Muscle layer of colon (tissue), 2 donors: ENCODE measurements around the gene CADPS2.

ENCODE experiments used
- H3K27ac ChIP-seq: one replicate; pipeline ENCODE4 v1.7.0; 2013; ENCODE audit warnings: low read depth, mild to moderate bottlenecking, low read length, moderate library complexity
- H3K27me3 ChIP-seq, 2 donors: one replicate each; pipeline ENCODE4 v1.7.0; 2013; ENCODE audit warnings: low read length in 2 of 2, mild to moderate bottlenecking in 2 of 2; ENCODE audit not compliant: insufficient read depth in 2 of 2, control insufficient read depth in 1 of 2
- H3K36me3 ChIP-seq: one replicate; pipeline ENCODE4 v1.7.0; 2013; ENCODE audit warnings: mild to moderate bottlenecking, low read length; ENCODE audit not compliant: insufficient read depth
- H3K4me1 ChIP-seq: one replicate; pipeline ENCODE4 v1.7.0; 2013; ENCODE audit warnings: mild to moderate bottlenecking, low read length; ENCODE audit not compliant: insufficient read depth
- H3K4me3 ChIP-seq, 2 donors: one replicate each; pipeline ENCODE4 v1.7.0; 2013; ENCODE audit warnings: low read length in 2 of 2, low read depth in 1 of 2, mild to moderate bottlenecking in 1 of 2, moderate library complexity in 1 of 2
- H3K9ac ChIP-seq: one replicate; pipeline ENCODE4 v1.7.0; 2013; ENCODE audit warnings: low read length
- H3K9me3 ChIP-seq: one replicate; pipeline ENCODE4 v1.7.0; 2013; ENCODE audit warnings: mild to moderate bottlenecking, low read length
- donor health status: abdominal sarcoma.
- donor health status: Adenocarcinoma of cecum.

Gene CADPS2

GRCh38 chr7:122738947-122739346 lies 147.3 kb downstream of the CADPS2 start:
- Histone ChIP-seq H3K9ac (no peak overlapping the region), H3K4me3 (no peak overlapping the region), H3K36me3 (no peaks in the 10 kb centered on the region), H3K4me1 (no peaks in the 10 kb centered on the region), H3K27ac (no peak overlapping the region), H3K27me3 (no peaks in the 10 kb centered on the region), H3K9me3 (no peaks in the 10 kb centered on the region)

GRCh38 chr7:122736183-122736582 lies 150.1 kb downstream of the CADPS2 start:
- H3K9ac ChIP-seq = no peak overlapping the region
- no peaks in the 10 kb centered on the region for H3K36me3 ChIP-seq
- H3K27me3 ChIP-seq = no peaks in the 10 kb centered on the region
- no peak overlapping the region for H3K27ac ChIP-seq
- H3K9me3 ChIP-seq = no peaks in the 10 kb centered on the region
- no peaks in the 10 kb centered on the region for H3K4me1 ChIP-seq
- H3K4me3 ChIP-seq = no peak overlapping the region

DNA sequence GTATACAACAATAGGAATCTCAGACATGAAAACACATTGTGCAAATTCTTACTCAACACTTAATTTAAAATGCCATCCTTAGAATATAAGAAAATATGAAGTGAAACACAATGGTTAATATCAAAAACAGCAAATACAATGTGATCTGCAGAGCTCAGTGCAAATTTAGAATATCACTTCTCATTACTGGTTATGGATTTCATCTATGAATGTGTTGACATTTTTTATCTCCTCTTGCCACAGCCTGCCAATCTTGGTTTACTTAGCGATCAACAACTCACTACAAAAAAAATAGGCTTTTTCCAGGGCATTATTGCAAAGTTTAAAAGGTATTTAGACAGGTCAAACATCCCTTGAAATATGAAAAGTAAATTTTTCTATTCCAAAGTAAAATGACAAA lies 158.5 kb downstream of the CADPS2 start:
- Histone ChIP-seq H3K27me3 (no peaks in the 10 kb centered on the region), H3K27ac (no peak overlapping the region), H3K9me3 (no peaks in the 10 kb centered on the region), H3K36me3 (no peaks in the 10 kb centered on the region), H3K4me1 (no peaks in the 10 kb centered on the region), H3K4me3 (no peak overlapping the region), H3K9ac (no peak overlapping the region)

DNA sequence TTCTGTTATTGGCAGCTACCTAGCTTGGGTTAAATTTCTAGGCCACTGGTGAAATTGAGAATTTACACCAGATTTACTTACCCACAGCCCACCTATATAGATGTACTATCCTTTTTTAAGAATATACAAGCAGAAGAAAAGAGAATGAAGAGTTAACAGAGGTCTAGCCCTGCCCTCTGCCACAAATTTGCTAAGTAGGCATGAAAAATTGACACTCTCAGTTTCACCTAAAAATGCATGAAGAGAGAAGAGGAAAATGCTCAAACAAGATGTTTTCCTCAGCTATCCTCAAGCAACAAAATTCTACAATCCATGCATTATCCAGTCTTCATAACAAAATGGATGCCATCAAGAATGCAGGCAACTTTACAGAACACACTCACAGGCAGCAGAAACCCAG lies 158.9 kb downstream of the CADPS2 start:
- Histone ChIP-seq H3K9ac (no peak overlapping the region), H3K36me3 (no peaks in the 10 kb centered on the region), H3K27ac (no peak overlapping the region), H3K9me3 (no peaks in the 10 kb centered on the region), H3K4me1 (no peaks in the 10 kb centered on the region), H3K4me3 (no peak overlapping the region), H3K27me3 (no peaks in the 10 kb centered on the region)

- Histone ChIP-seq H3K9ac (no peak overlapping the region), H3K27ac (no peak overlapping the region), H3K36me3 (no peaks in the 10 kb centered on the region), H3K9me3 (no peaks in the 10 kb centered on the region), H3K4me1 (no peaks in the 10 kb centered on the region), H3K4me3 (no peak overlapping the region), H3K27me3 (no peaks in the 10 kb centered on the region)
These were observed 159.4 kb downstream of the CADPS2 start for GRCh38 chr7:122726881-122727280.

DNA sequence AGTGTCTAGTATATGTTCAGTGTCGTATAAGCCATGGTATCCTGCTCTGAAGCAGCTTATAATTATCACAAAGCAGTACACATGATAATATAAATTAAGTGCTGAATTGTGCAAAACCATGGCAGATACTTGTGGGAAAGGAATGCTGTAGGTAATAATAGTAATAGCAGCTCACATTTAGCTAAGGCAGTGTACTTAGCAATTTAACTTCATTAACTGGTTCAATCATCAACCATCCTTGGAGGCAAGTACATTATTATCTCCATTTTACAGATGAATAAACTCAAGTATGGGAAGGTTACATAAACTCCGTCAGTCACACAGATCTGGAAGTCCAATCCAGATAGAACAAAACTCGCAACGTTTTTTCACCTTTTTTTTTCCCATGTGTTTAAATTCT lies 161.9 kb downstream of the CADPS2 start:
- Histone ChIP-seq H3K27ac (no peak overlapping the region), H3K9ac (no peak overlapping the region), H3K27me3 (no peaks in the 10 kb centered on the region), H3K4me3 (no peak overlapping the region), H3K4me1 (no peaks in the 10 kb centered on the region), H3K9me3 (no peaks in the 10 kb centered on the region), H3K36me3 (no peaks in the 10 kb centered on the region)

DNA sequence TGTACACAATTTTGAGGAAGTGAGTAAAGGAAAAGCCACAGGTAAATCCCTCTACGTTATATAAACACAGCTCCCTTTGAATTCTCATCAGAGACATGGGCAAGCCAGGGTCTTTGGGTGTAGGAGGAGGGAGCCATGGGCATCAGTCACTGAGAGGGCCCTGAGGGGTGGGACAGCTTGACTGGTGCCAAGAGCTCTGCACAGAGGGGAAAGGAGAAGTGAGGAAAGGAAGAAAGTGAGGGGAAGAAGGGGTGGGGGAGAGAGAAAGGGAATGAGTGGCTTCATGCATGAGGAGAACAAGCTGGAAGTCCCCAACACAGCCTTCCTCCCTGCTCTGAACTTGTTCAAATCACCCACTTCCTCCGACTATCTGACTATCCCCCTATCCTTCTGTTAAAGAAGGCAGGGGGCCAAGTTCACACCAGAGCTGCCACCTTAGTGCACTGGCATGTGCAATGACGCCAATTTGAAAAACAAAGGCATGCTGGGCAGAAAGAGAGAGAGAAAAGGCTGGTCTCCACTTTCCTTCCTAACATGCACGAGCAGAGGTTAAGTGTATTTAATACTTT lies 167.2 kb downstream of the CADPS2 start:
- Histone ChIP-seq H3K4me3 (no peak overlapping the region), H3K9me3 (no peaks in the 10 kb centered on the region), H3K4me1 (no peaks in the 10 kb centered on the region), H3K27ac (no peak overlapping the region), H3K36me3 (no peaks in the 10 kb centered on the region), H3K9ac (no peak overlapping the region), H3K27me3 (no peaks in the 10 kb centered on the region)

DNA sequence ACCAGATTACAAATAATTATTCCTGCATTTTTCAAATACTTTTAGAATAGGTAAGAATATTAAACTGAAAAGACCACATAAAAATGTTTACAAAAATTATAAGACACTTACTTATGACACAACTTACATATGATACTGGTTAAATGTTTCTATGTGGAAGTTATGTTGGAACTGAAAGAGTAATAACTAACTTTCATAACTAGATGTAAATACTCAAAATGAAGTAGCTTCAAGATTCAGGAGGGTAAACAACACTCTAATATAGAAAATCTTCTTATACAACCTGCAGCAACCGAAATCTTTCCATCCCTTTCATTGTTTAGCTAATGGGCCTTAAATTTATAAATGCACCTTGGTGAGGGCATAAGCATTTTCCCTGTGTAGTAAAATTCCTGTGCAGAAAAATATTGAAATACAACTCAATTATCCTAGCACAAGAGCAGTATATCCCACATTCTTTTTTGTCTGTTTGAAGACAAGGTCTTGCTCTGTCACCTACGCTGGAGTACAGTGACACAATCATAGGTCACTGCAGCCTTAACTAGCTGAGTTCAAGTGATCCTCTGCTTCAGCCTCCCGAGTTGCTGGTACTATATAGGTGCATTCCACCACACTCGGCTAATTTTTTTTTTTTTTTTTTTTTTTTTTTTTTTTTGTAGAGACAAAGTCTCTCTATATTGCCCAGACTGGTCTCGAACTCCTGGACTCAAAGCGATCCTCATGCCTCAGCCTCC lies 168.7 kb downstream of the CADPS2 start:
- no peak overlapping the region for H3K27ac ChIP-seq

DNA sequence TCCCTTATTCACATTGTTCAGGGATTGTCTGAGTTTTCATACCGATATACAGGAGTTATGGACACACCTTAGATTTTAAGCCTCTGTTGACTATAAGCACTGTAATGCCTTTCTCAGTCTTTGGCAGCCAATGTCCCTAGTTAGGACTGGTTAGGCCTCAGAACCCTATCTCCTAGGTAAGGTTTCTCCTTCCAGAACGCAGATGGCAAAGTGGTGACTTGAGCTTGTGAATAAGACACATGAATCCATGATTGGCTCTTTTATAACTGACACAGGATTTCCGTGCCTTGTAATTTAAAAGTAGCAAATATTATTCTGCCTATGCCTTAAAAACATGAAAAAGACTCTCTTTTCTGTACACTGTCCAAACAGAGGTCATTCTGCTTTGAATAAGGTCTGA lies 171.1 kb downstream of the CADPS2 start:
- Histone ChIP-seq H3K4me3 (no peak overlapping the region), H3K27ac (no peak overlapping the region), H3K4me1 (no peaks in the 10 kb centered on the region), H3K9me3 (no peaks in the 10 kb centered on the region), H3K27me3 (no peaks in the 10 kb centered on the region), H3K9ac (no peak overlapping the region), H3K36me3 (no peaks in the 10 kb centered on the region)

More for the DNA sequence above, 168.7 kb downstream of the CADPS2 start:
- no peak overlapping the region for H3K4me3 ChIP-seq
- H3K27me3 ChIP-seq = no peaks in the 10 kb centered on the region
- no peaks in the 10 kb centered on the region for H3K9me3 ChIP-seq
- no peaks in the 10 kb centered on the region for H3K4me1 ChIP-seq
- no peak overlapping the region for H3K9ac ChIP-seq
- no peaks in the 10 kb centered on the region for H3K36me3 ChIP-seq

GRCh38 chr7:122710916-122711315 lies 175.3 kb downstream of the CADPS2 start:
- no peaks in the 10 kb centered on the region for H3K9me3 ChIP-seq
- H3K27me3 ChIP-seq = no peaks in the 10 kb centered on the region
- no peak overlapping the region for H3K27ac ChIP-seq
- no peak overlapping the region for H3K4me3 ChIP-seq
- no peak overlapping the region for H3K9ac ChIP-seq
- no peaks in the 10 kb centered on the region for H3K36me3 ChIP-seq
- H3K4me1 ChIP-seq = no peaks in the 10 kb centered on the region

GRCh38 chr7:122709930-122710646 lies 176.2 kb downstream of the CADPS2 start:
- Histone ChIP-seq H3K4me1 (no peaks in the 10 kb centered on the region), H3K27me3 (no peaks in the 10 kb centered on the region), H3K27ac (no peak overlapping the region), H3K9me3 (no peaks in the 10 kb centered on the region), H3K4me3 (no peak overlapping the region), H3K36me3 (no peaks in the 10 kb centered on the region), H3K9ac (no peak overlapping the region)
